Measurements from ENCODE around the gene CST7. TPM values are rescaled to one million over a fixed set of nuclear protein-coding genes. Genes with fewer than 3 reads are reported as not detected.

Gene CST7
- not detected in 2 replicates for total RNA-seq

GRCh38 chr20:24948939-24949679, at the start of gene CST7:
CST7 (plus strand) TSS chr20:24949269; CDS start chr20:24949506, 237 bp downstream.

GRCh38 chr20:24992487-24993205, 43.6 kb downstream of the CST7 start, which contains the start of gene APMAP:
APMAP (minus strand) TSS chr20:24992751; CDS start chr20:24992688, 63 bp downstream.

Small RNA genes lying within 50 kb of the gene (small RNA-seq; reads per million reads assigned to genes)
- not detected for gene RNU6-1257P

Other genes with a start within 250 kb of the CST7 start
- 55.0 and 62.4 TPM in 2 replicates for gene APMAP, start 43.5 kb downstream of the CST7 start, total RNA-seq
- gene ACSS1, start 108.9 kb downstream of the CST7 start, total RNA-seq: 4.7 and 7.5 TPM in 2 replicates
- gene VSX1, start 132.9 kb downstream of the CST7 start, total RNA-seq: not detected in 2 replicates
- 16.9 and 23.6 TPM in 2 replicates for gene ENTPD6, start 246.4 kb downstream of the CST7 start, total RNA-seq